Measurements from ENCODE around the gene FAM114A1. TPM values are rescaled to one million over a fixed set of nuclear protein-coding genes. Genes with fewer than 3 reads are reported as not detected.
A peak's percentile ranks its signal among the peaks of the same experiment; 100 is the strongest.

FAM114A1 gene
- total RNA-seq, 6 experiments from 2014 or later = 55.3 to 88.9 (median 69.4) TPM

- Histone ChIP-seq H3K4me1 (no peaks in the 10 kb centered on the region), H3K4me3 (no peak overlapping the region), H3K36me3 (no peaks in the 10 kb centered on the region), H3K9me3 (no peaks in the 10 kb centered on the region), H3K27ac (no peak overlapping the region), H3K27me3 (no peaks in the 10 kb centered on the region)
- TF ChIP-seq CTCF (IDR thresholded peaks at IDR 0.05) (no peak), POLR2A (IDR thresholded peaks at IDR 0.05) (no peak)
- WGBS (ENCODE audit: insufficient coverage, low coverage, low lambda C conversion rate, missing lambda C conversion rate) = 51% methylated on average over 2 of the region's 2 CpGs
- intact Hi-C loops (cut with DNase I) = no loop called here
- no peak for DNase-seq
- no peak for ATAC-seq
Observed at GRCh38 chr4:38837849-38838248, 29.8 kb upstream of the FAM114A1 start.

- Histone ChIP-seq H3K27me3 (no peaks in the 10 kb centered on the region), H3K4me3 (no peak overlapping the region), H3K36me3 (no peaks in the 10 kb centered on the region), H3K9me3 (no peaks in the 10 kb centered on the region), H3K27ac (no peak overlapping the region), H3K4me1 (no peaks in the 10 kb centered on the region)
- intact Hi-C loops (cut with DNase I) = no loop called here
- 84% methylated on average over 4 of the region's 4 CpGs for WGBS (ENCODE audit: insufficient coverage, low coverage, low lambda C conversion rate, missing lambda C conversion rate)
- no peak for TF ChIP-seq CTCF (IDR thresholded peaks at IDR 0.05)
- TF ChIP-seq POLR2A (IDR thresholded peaks at IDR 0.05) = no peak
- DNase-seq = no peak
- ATAC-seq = no peak
Observed at GRCh38 chr4:38842994-38843393, 24.6 kb upstream of the FAM114A1 start.

DNA sequence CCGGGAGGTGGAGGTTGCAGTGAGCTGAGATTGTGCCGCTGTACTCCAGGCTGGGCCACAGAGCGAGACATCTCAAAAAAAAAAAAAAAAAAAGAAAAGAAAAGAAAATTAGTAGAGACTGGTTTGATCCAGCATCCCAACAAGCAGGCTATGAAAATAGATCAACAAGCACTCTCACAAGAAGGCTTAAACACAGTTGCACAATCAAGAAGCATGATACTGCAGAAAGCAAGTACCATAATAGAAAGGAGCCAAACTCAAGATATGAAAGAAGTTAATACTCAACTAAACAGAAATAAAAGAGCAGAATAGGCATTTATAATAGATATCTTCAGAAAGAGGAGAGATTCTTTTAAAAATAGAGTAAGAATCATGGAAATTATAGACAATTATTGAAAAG, 21.6 kb upstream of the FAM114A1 start:
- H3K9me3 ChIP-seq = no peaks in the 10 kb centered on the region
- ATAC-seq = no peak
- intact Hi-C loops (cut with DNase I) = no loop called here
- no peak overlapping the region for H3K4me3 ChIP-seq
- TF ChIP-seq CTCF (IDR thresholded peaks at IDR 0.05) (no peak), POLR2A (IDR thresholded peaks at IDR 0.05) (no peak)
- H3K4me1 ChIP-seq = no peaks in the 10 kb centered on the region
- no peak overlapping the region for H3K27ac ChIP-seq
- H3K27me3 ChIP-seq = no peaks in the 10 kb centered on the region
- no peaks in the 10 kb centered on the region for H3K36me3 ChIP-seq
- no peak for DNase-seq
- WGBS (ENCODE audit: insufficient coverage, low coverage, low lambda C conversion rate, missing lambda C conversion rate) = no CpG with 5 or more reads among the region's 3 CpGs

DNA sequence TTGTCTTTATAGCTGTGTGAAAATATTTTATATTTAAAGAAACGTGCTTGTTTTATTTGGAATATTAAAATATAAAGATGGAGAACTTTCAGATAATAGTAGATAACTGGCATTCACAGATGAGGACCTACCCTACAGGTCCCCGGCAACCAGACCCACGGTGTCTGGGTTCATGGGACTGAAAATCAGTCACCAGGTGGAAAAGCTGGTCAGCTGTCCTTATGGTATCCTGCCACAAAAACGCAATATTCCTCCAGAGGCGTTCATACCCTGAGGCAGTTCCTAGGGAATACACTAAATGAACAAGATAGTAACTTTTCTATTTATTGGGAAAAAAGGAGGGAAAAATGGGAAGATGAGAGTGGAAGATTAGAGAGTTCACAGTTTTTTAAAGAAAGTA, 12.1 kb upstream of the FAM114A1 start:
- no peaks in the 10 kb centered on the region for H3K9me3 ChIP-seq
- TF ChIP-seq CTCF (IDR thresholded peaks at IDR 0.05) (no peak), POLR2A (IDR thresholded peaks at IDR 0.05) (no peak)
- H3K36me3 ChIP-seq = no peaks in the 10 kb centered on the region
- peak overlapping the region in 1 of 3 donors; percentile 61 for H3K27ac ChIP-seq
- H3K27me3 ChIP-seq = no peaks in the 10 kb centered on the region
- intact Hi-C loops (cut with DNase I) = no loop called here
- 63% methylated on average over 5 of the region's 5 CpGs for WGBS (ENCODE audit: insufficient coverage, low coverage, low lambda C conversion rate, missing lambda C conversion rate)
- peaks cover 0 to 4% (median 0%) of the 10 kb centered on the region in 4 donors for H3K4me1 ChIP-seq
- DNase-seq (no peak), ATAC-seq (no peak)
- no peak overlapping the region for H3K4me3 ChIP-seq

DNA sequence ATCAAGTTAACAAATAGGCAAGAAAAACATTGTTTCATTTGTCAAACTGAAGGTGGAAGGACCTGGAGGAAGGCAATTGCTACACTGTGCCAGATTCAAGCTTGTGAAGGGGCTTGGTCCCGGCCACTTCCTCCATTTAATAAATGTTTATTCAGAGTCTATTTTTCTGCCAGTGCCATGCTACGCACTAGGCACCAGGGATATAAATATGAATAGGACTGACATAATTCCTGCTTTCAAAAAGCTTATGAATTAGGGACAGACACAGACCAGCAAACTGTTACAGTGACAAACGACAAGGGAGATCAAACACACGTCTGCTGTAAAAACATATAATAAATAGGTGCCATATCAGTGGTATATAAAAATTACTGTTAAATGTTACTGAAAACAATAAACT, 11.6 kb upstream of the FAM114A1 start:
- Histone ChIP-seq H3K4me1 (peaks cover 0 to 4% (median 0%) of the 10 kb centered on the region in 4 donors), H3K9me3 (no peaks in the 10 kb centered on the region), H3K27ac (peak overlapping the region in 2 of 3 donors; percentile 42 to 61), H3K36me3 (no peaks in the 10 kb centered on the region), H3K4me3 (peak overlapping the region; percentile 0 to 35 (median 18)), H3K27me3 (no peaks in the 10 kb centered on the region)
- TF ChIP-seq CTCF (IDR thresholded peaks at IDR 0.05) = no peak
- no peak for TF ChIP-seq POLR2A (IDR thresholded peaks at IDR 0.05)
- 33% methylated on average over 4 of the region's 4 CpGs for WGBS (ENCODE audit: insufficient coverage, low coverage, low lambda C conversion rate, missing lambda C conversion rate)
- ATAC-seq (peak; percentile 44 to 54 (median 51)), DNase-seq (no peak)
- intact Hi-C loops (cut with DNase I) = no loop called here

Measured in right lobe of liver (tissue), 6 donors.